Articular chondrocyte of knee joint (primary cell): ENCODE measurements around the gene GRK5. TPM values are rescaled to one million over a fixed set of nuclear protein-coding genes. Genes with fewer than 3 reads are reported as not detected.

Experiments used
- small RNA-seq: library from RNA; depleted of rRNA; stranded (forward); fragments of <200 nt; gene quantifications from one replicate; pipeline ENCODE3, GENCODE V24; 2012
- total RNA-seq: library from RNA; depleted of rRNA; stranded (reverse); fragments of >200 nt; gene quantifications from 2 replicates; pipeline ENCODE4 v1.2.3, GENCODE V29; 2012

GRK5 gene
- 12.0 and 16.3 TPM in 2 replicates for total RNA-seq

DNA sequence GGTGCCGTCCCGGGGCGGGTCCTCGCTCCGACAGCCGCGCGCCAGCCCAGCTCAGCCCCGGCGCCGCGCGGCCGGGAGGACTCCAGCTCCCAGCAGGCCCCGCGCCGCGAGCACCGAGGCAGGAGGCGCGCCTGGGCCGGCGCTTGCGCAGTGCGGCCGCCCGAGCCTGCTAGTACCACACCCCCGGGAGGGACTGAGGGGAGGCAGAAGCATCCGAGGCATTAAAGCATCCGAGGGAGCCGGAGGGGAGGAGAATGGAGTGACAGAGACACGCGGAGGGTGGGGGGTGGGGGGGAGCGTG lies at the start of gene GRK5:
TSS of gene GRK5 (plus strand) at position 206 of the 301 bp plus-strand sequence. CDS start 347 bp downstream, outside the sequence.

DNA sequence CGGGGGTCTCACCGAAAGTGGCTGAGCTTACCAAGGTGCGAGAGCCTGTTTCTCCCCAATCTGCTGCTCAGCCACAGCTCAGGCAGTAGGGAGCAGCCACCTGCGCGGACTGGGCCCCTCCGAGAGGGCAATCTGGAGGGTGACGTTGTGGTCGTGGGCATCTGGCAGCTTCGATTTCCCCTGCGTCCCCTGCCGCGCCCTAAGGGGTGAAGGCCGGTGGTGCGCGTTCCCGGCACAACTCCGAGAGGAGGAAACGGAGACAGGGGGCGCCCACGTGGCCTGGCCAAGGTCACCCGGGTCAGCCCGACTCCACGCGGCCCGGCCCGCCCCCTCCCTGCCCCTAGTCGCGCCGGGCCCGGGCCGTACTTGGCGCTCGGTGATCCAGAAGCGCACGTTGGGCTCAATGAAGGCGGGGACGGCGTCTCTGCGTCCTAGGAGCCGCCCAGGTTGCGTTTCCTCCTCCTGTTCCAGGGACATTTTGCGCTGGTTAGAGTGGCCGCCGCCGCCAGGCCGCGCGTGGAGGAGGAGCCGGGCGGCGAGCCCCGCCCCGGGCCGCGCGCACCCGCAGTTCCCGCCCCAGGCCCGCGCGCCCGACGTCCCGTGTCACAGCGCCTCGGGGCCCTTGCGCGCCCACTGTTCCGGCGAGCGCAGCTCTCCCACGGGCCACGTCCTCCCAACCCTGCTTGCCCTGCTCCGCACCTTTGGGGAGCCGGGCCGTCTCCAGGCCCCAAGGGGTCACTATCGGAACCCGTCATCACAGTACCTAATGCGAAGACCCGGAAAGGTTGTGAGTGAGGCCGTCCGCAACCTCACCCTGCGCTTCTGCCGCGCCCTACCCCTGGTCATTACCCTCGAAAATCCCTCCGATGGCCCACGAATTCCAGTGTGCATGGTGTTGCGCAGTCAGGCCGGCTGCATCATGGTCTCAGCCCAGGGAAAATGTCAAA lies 41.9 kb upstream of the GRK5 start, which contains the start of gene SFXN4:
TSS of gene SFXN4 (minus strand) at position 544 of the 947 bp plus-strand sequence. CDS start at position 477, 67 bp downstream.

DNA sequence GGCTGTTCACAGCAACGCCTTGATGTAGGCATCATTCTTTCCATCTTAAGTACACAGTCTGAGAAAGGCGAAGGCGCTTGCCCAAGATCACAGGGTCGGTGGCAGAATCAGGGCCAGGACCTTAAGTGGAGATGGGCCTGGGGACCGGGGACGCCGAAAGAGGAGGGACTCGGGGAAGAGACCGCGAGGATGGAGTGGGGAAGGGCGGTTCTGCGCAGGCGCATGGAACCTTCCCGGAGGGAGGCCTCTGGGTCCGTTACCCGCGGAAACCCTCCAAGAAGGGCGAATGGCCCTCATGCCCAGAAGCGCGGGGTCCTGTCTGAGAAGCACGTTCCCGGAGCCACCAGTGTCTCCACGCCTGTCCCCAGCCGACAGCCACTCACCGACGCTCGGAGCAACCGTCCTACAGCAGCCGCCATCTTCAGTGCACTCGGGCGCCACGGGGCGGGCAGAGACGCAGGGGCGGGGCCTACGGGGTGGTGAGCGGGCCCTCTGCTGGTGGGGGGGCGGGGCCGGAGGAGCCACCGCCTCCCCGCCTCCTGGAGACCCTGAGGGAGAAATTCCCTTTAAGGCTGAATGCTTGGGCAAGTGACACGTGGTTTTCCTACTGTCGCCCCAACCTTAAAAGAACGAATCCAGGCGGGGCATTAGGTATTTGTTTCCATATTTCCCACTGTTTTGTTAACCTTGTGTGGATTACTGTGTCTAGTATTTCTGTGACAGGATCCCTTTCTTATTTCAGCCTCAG lies 28.8 kb upstream of the GRK5 start, which contains the start of gene PRDX3:
TSS of gene PRDX3 (minus strand) at position 441 of the 748 bp plus-strand sequence. CDS start at position 419, 22 bp downstream.

Small RNA genes lying within 50 kb of the gene (small RNA-seq; reads per million reads assigned to genes)
- gene MIR4681 (not detected), gene RN7SL749P (not detected)

Other genes with a start within 250 kb of the GRK5 start
- gene NANOS1, start 177.9 kb upstream of the GRK5 start, total RNA-seq = 1.4 and 2.4 TPM in 2 replicates
- 117 and 127 TPM in 2 replicates for gene EIF3A, start 126.8 kb upstream of the GRK5 start, total RNA-seq
- gene DENND10, start 103.5 kb upstream of the GRK5 start, total RNA-seq = 93.4 and 95.3 TPM in 2 replicates
- 15.2 and 15.4 TPM in 2 replicates for gene SFXN4, start 41.9 kb upstream of the GRK5 start, total RNA-seq
- 151 and 161 TPM in 2 replicates for gene PRDX3, start 28.8 kb upstream of the GRK5 start, total RNA-seq